RWPE2 (cell line): ENCODE results near the gene YPEL2.

Experiments
- ATAC-seq: fragments of 200-7000 bp; cut with Tn5 transposase; 3 replicates; pipeline ENCODE4 v1.9.1; 2021; ENCODE audit warnings: low read depth
- DNase-seq: peaks from one replicate; pipeline ENCODE4 v3.0.0-alpha.2; 2020; ENCODE audit warnings: low spot score
- H3K27ac ChIP-seq: fragments of 450-650 bp; 2 replicates; pipeline ENCODE4 v1.5.1; 2017; ENCODE audit warnings: mild to moderate bottlenecking; ENCODE audit not compliant: poor library complexity, severe bottlenecking
- H3K27me3 ChIP-seq: fragments of 250-450 bp; sonication (Bioruptor Pico); 2 replicates; pipeline ENCODE4 v1.5.1; 2021; ENCODE audit warnings: mild to moderate bottlenecking, moderate library complexity; ENCODE audit not compliant: insufficient read depth, poor library complexity, severe bottlenecking
- H3K36me3 ChIP-seq: fragments of 250-450 bp; sonication (Bioruptor Pico); 2 replicates; pipeline ENCODE4 v1.5.1; 2020; ENCODE audit warnings: low read depth, mild to moderate bottlenecking, moderate library complexity
- H3K4me1 ChIP-seq: fragments of 250-450 bp; sonication (Bioruptor Pico); 2 replicates; pipeline ENCODE4 v1.5.1; 2021; ENCODE audit warnings: mild to moderate bottlenecking, moderate library complexity; ENCODE audit not compliant: insufficient read depth, poor library complexity, severe bottlenecking
- H3K4me3 ChIP-seq: fragments of 250-450 bp; sonication (Bioruptor Pico); 2 replicates; pipeline ENCODE4 v1.5.1; 2021; ENCODE audit warnings: mild to moderate bottlenecking, moderate library complexity; ENCODE audit not compliant: severe bottlenecking
- H3K9me3 ChIP-seq: fragments of 250-450 bp; sonication (Bioruptor Pico); 2 replicates; pipeline ENCODE4 v1.5.1; 2021; ENCODE audit warnings: mild to moderate bottlenecking, moderate library complexity; ENCODE audit not compliant: severe bottlenecking
- TF ChIP-seq, protein P1 (sequence below): fragments of 450-650 bp; IDR thresholded peaks from one replicate; pipeline ENCODE4 v1.5.1; 2017; ENCODE audit warnings: mild to moderate bottlenecking, moderate library complexity; ENCODE audit not compliant: poor library complexity, severe bottlenecking

Gene YPEL2

DNA sequence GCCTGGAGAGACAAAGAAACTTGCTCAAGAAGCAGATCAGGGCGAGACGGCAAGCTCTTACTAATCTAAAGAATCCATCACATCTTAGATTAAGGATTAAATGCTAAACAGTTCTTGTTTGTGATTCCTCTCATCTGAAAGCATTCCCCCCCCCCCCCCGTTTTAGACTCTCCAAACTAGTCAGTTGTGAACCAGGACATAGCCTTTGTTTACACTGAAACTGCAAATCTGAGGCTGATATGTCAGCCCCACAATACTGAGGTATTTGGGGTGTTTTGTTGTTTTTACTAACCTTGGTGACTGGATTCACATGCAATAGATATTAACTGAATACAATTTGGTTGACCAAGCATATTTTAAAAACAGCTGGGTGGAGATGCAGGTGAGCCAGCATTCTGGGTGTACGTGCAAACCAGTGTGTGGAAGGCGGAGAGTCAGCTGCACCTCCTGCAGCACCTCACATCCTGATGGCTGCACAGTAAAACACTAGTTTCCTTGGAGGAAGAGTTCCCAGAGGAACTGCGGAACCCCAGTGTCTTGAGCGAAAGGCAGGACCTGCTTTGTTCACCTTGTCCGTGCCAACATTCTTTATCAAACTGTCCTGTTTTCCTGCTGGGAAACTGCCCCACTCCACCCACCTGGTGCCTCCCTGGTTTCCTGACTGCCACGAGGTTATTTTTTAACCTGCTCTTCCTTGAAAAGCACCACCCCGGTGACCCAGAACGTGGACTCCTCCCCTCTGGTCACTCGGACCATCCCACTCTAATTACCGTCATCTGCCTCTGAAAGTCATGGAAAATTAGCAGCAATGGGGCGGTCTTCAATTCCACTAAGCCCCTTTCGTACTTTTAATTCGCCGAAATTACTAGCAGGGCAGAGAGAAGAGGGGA lies 1.2 kb upstream of the YPEL2 start:
- Histone ChIP-seq H3K36me3 (no peaks in the 10 kb centered on the region), H3K27ac (peak overlapping the region; percentile 26), H3K27me3 (no peaks in the 10 kb centered on the region), H3K4me1 (peaks cover 10% of the 10 kb centered on the region), H3K4me3 (peak overlapping the region; percentile 83), H3K9me3 (no peaks in the 10 kb centered on the region)
- no peak for ATAC-seq
- no peak for DNase-seq
- TF ChIP-seq, protein P1, sequence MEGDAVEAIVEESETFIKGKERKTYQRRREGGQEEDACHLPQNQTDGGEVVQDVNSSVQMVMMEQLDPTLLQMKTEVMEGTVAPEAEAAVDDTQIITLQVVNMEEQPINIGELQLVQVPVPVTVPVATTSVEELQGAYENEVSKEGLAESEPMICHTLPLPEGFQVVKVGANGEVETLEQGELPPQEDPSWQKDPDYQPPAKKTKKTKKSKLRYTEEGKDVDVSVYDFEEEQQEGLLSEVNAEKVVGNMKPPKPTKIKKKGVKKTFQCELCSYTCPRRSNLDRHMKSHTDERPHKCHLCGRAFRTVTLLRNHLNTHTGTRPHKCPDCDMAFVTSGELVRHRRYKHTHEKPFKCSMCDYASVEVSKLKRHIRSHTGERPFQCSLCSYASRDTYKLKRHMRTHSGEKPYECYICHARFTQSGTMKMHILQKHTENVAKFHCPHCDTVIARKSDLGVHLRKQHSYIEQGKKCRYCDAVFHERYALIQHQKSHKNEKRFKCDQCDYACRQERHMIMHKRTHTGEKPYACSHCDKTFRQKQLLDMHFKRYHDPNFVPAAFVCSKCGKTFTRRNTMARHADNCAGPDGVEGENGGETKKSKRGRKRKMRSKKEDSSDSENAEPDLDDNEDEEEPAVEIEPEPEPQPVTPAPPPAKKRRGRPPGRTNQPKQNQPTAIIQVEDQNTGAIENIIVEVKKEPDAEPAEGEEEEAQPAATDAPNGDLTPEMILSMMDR, result no peak

DNA sequence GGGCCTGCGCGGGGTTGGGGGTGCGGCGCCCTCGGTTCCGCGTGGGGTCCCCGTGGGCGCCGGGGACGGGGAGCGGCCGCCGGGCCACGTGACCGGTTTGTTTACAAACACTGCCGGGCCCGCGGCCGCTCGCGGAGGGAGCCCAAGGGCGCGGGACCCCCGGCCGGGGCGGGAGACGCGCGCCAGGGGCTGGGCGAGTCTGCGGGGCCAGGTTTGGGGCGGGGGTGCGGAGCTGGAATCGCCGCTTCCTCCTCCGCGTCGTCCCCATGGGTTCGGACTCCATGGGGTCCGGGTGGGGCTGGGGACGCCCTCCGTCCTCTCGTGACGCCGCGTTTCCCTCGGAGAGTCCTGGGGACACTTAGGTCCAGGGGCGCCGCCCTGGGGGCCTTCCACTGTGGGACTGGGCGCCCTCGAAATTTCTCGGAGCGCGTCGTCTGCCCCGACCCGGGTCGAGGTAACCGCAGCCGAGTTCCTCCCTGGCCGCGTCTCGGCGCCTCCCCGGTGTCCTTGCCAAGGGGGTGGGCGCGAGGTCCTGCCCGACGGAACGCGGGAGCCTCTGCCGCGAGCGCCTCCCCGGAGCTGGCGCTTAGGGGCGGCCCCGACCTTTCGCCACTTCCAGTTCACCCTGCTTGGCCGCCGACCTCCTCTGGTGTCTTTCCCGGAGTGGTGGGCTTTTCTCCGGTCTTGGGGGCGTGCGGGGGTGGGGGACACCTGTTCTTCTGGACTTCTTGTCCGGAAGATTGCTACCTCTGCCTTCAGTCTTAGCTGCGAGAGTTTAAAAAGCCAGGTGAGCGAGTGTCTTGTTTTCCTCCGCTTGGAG lies 684 bp downstream of the YPEL2 start:
- H3K4me1 ChIP-seq, result peaks cover 10% of the 10 kb centered on the region
- H3K36me3 ChIP-seq, result no peaks in the 10 kb centered on the region
- DNase-seq, result no peak

DNA sequence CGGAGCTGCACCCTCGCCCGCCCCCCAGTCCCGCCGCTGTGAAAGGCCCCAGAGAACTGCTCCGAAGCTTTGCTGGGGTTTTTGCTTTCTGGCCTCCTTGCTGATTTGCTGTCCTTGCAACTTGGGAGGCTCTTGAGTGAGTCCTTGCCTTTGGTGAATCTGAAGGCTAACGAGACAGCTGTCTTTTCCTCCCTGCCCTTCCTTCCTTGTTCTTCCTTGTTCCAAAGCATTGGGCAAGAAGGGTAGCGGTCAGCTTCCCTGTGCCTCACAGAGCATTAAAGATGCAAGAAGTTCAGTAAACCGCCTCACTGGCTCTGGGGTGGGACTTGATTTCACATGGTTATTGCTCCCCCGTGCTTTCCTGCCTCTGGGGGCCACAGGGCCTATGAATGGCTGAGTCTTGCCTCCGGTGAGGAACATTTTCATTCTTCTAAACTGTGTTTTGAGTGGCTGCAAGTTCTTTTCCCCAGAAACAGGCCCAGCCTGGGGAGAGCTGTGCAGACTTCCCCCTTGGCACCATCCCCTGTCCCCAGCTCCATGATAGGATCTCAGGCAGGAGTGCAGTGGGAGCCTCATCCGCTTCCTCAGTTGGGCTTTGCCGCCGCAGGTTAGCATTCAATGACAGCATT lies 1.4 kb downstream of the YPEL2 start:
- TF ChIP-seq, protein P1, result no peak
- Histone ChIP-seq H3K4me3 (peak overlapping the region; percentile 83), H3K9me3 (no peaks in the 10 kb centered on the region), H3K4me1 (peaks cover 10% of the 10 kb centered on the region), H3K36me3 (no peaks in the 10 kb centered on the region), H3K27ac (no peak overlapping the region), H3K27me3 (no peaks in the 10 kb centered on the region)
- ATAC-seq (no peak), DNase-seq (no peak)

More for the DNA sequence above, 684 bp downstream of the YPEL2 start:
- no peak for ATAC-seq
- TF ChIP-seq, protein P1, result no peak
- H3K27ac ChIP-seq, result no peak overlapping the region
- H3K27me3 ChIP-seq, result no peaks in the 10 kb centered on the region
- peak overlapping the region; percentile 83 for H3K4me3 ChIP-seq
- H3K9me3 ChIP-seq, result no peaks in the 10 kb centered on the region

DNA sequence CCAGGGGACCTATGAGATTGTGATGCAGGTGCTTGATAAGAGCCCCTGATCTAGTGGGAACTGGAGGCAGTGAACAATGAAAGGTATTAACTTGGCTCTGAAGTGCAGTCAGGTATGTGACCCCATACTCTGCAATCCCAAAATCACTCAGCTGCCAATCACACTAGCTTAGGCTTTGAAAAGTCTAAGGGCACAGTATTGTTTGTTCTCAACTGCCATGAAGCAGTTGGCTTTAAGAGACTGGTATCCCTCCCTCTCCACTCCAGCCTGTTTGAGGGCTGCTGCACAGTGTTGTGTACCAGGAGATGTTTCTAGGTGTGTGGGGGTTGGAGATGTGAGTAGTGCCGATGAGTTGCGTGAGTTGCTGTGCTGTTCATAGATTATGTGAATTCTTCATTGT lies 2.4 kb downstream of the YPEL2 start:
- Histone ChIP-seq H3K27me3 (no peaks in the 10 kb centered on the region), H3K27ac (no peak overlapping the region), H3K4me3 (no peak overlapping the region), H3K36me3 (no peaks in the 10 kb centered on the region), H3K4me1 (peaks cover 10% of the 10 kb centered on the region), H3K9me3 (no peaks in the 10 kb centered on the region)
- ATAC-seq (no peak), DNase-seq (no peak)
- TF ChIP-seq, protein P1, result no peak
